HK-2 (cell line): ENCODE data around the gene BCL11B.

ENCODE experiments used
- DNase-seq: peaks from one replicate; pipeline ENCODE4 v3.0.0-alpha.2; 2018; ENCODE audit not compliant: unreplicated experiment

BCL11B gene

GRCh38 chr14:99224116-99224910 lies 47.7 kb downstream of the BCL11B start:
- DNase-seq: no peak

- no peak for DNase-seq
Measured at GRCh38 chr14:99221445-99221844, 50.6 kb downstream of the BCL11B start.

GRCh38 chr14:99217066-99217955 lies 54.7 kb downstream of the BCL11B start:
- DNase-seq: no peak

GRCh38 chr14:99216191-99216590 lies 55.8 kb downstream of the BCL11B start:
- no peak for DNase-seq

- DNase-seq: no peak
Measured at GRCh38 chr14:99215277-99215676, 56.7 kb downstream of the BCL11B start.

- DNase-seq: no peak
Measured at GRCh38 chr14:99214701-99215100, 57.3 kb downstream of the BCL11B start.

GRCh38 chr14:99213527-99213971 lies 58.4 kb downstream of the BCL11B start:
- no peak for DNase-seq

GRCh38 chr14:99213101-99213500 lies 58.9 kb downstream of the BCL11B start:
- DNase-seq: no peak

GRCh38 chr14:99212646-99213045 lies 59.4 kb downstream of the BCL11B start:
- no peak for DNase-seq

- no peak for DNase-seq
Measured at GRCh38 chr14:99212199-99212598, 59.8 kb downstream of the BCL11B start.

GRCh38 chr14:99211410-99211809 lies 60.6 kb downstream of the BCL11B start:
- no peak for DNase-seq

GRCh38 chr14:99210333-99210732 lies 61.7 kb downstream of the BCL11B start:
- no peak for DNase-seq

- no peak for DNase-seq
Measured at GRCh38 chr14:99209409-99209808, 62.6 kb downstream of the BCL11B start.

- DNase-seq: no peak
Measured at GRCh38 chr14:99208318-99208717, 63.7 kb downstream of the BCL11B start.

GRCh38 chr14:99207456-99207855 lies 64.5 kb downstream of the BCL11B start:
- no peak for DNase-seq

GRCh38 chr14:99206090-99206489 lies 65.9 kb downstream of the BCL11B start:
- no peak for DNase-seq

- no peak for DNase-seq
Measured at GRCh38 chr14:99205086-99205688, 66.8 kb downstream of the BCL11B start.

GRCh38 chr14:99203801-99204200 lies 68.2 kb downstream of the BCL11B start:
- DNase-seq: no peak

GRCh38 chr14:99203080-99203479 lies 68.9 kb downstream of the BCL11B start:
- no peak for DNase-seq

- DNase-seq: no peak
Measured at GRCh38 chr14:99202516-99202915, 69.5 kb downstream of the BCL11B start.

GRCh38 chr14:99201351-99202073 lies 70.5 kb downstream of the BCL11B start:
- no peak for DNase-seq

GRCh38 chr14:99200654-99201005 lies 71.4 kb downstream of the BCL11B start:
- no peak for DNase-seq
